Ramos (cell line): ENCODE data around the gene TADA2B.

ENCODE experiments used
- in situ Hi-C: fragments of 300-500 bp; cut with MboI; formaldehyde crosslinking; loops from one replicate; pipeline ENCODE4 v1.14.3; 2022; ENCODE audit warnings: low sequenced_read_pairs; ENCODE audit not compliant: unreplicated experiment

Gene TADA2B

GRCh38 chr4:7103607-7104365 lies 60.6 kb downstream of the TADA2B start:
- in situ Hi-C loops = no loop called here

- in situ Hi-C loops = no loop called here
Observed at GRCh38 chr4:7104366-7105031, 61.3 kb downstream of the TADA2B start.

DNA sequence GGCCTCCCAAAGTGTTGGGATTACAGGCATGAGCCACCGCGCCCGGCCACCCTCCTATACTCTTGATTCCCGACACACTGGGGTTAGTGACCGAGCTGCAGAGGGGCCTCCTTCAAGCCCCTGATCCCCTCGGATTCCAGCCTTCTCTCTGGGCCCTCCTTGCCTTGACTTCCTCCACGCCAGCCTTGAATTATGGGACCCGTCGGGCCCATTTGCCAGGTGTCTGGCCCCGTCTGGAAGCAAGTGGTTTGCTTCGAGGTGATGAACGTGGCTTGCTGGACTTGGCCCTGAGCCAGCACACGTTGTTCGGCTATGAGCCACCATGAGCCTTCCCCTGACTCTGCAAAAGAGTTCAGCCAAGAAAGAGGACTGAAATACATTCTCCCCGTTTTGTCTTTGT lies 62.1 kb downstream of the TADA2B start:
- in situ Hi-C loops = no loop called here

DNA sequence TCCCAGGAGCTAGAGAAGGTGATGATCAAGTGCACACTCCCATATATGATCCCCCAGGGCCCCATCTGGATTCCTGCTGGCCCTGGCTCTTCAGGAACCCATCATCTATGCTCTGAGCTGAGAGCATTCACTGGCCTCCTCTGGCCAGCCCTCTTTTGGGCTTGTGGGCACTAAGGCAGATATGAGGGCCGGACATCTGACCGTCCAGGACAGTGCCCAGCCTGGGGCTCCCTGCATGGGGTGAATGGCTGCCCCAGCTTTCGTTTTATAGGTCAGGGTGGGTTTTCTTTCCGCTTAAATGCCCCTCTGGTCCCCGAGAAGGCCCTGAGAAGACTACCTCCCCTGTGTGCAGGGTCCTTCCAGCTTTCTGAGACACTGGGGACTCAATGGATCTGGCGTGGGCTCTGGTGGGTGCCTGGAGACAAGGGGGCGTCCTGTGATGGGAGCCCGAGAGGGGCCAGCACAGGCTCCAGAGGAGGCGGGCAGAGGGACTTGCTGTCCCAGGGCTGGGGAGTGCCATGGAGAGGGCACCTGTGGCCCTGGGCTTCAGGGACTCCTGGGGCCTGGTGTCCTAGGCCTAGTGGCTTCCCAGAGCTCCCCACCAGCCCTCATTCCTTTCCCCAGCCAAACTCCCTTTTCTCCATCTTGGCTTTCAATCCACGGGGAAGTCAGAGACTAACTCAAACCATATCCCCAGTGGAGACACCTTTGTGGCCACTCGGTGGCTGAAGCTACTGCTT lies 64.2 kb downstream of the TADA2B start:
- in situ Hi-C loops = no loop called here
